MM.1S (cell line): Measurements from ENCODE around the gene ATG101.

ENCODE experiments used
- EZH2 ChIP-seq: fragments of 300-600 bp; sonication (generic); optimal IDR thresholded peaks from 2 replicates; pipeline ENCODE3; 2017; ENCODE audit warnings: low read depth, mild to moderate bottlenecking, antibody characterized with exemption, low read length, mixed read lengths
- EZH2phosphoT487 ChIP-seq: fragments of 300-600 bp; sonication (generic); IDR thresholded peaks from 2 replicates; pipeline ENCODE4 v1.6.1; 2018; ENCODE audit warnings: antibody characterized with exemption, low read length
- TF ChIP-seq, protein P1 (sequence below): fragments of 300-600 bp; sonication (generic); IDR thresholded peaks from 2 replicates; pipeline ENCODE4 v1.5.1; 2016; ENCODE audit warnings: antibody characterized with exemption, low read length, mixed read lengths

DNA sequence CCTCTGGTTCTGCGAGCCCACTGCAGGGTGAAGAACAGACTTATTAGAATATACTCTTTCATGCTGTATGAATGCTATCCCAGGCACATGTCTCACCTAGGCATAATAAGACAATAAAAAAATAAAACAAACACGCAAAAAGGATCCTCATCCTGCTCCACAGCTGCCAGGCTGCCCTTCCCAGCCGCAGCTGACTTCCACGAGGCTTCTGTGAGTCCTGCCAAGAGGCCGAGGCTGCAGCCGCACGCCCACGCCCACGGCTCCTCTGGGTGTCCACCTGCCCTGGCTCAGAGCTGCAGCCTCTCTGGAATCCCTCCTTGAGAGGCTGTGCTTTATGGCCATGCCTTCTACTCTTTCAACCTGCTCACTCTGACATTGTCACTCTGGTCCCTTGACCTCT is 16.6 kb downstream of the ATG101 start:
- TF ChIP-seq, protein P1, sequence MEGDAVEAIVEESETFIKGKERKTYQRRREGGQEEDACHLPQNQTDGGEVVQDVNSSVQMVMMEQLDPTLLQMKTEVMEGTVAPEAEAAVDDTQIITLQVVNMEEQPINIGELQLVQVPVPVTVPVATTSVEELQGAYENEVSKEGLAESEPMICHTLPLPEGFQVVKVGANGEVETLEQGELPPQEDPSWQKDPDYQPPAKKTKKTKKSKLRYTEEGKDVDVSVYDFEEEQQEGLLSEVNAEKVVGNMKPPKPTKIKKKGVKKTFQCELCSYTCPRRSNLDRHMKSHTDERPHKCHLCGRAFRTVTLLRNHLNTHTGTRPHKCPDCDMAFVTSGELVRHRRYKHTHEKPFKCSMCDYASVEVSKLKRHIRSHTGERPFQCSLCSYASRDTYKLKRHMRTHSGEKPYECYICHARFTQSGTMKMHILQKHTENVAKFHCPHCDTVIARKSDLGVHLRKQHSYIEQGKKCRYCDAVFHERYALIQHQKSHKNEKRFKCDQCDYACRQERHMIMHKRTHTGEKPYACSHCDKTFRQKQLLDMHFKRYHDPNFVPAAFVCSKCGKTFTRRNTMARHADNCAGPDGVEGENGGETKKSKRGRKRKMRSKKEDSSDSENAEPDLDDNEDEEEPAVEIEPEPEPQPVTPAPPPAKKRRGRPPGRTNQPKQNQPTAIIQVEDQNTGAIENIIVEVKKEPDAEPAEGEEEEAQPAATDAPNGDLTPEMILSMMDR: no peak
- TF ChIP-seq EZH2 (no peak), EZH2phosphoT487 (no peak)
